NCI-H510A treated with DMSO at 0.1 percent for 48 hours (cell line): Measurements from ENCODE around the gene ZBTB21.

Source experiments
- DNase-seq: peaks from one replicate; lab custom pipeline; 2025; lab: John Stamatoyannopoulos, UW

ZBTB21 gene

GRCh38 chr21:42009831-42010506, at the start of gene ZBTB21:
Gene ZBTB21, minus strand, starts transcription at chr21:42010360. Its CDS starts 16,265 bp downstream, at chr21:41994095.
- peak; percentile 96 for DNase-seq

GRCh38 chr21:42059721-42060120, 49.6 kb upstream of the ZBTB21 start:
- no peak for DNase-seq

- no peak for DNase-seq
Observed at GRCh38 chr21:42059141-42059540, 49.0 kb upstream of the ZBTB21 start.

- no peak for DNase-seq
Observed at GRCh38 chr21:42058631-42059111, 48.5 kb upstream of the ZBTB21 start.

- no peak for DNase-seq
Observed at GRCh38 chr21:42057851-42058437, 47.8 kb upstream of the ZBTB21 start.

- DNase-seq, result peak; percentile 95
Observed at GRCh38 chr21:42056996-42057689, 47.0 kb upstream of the ZBTB21 start.

- DNase-seq, result peak; percentile 87
Observed at GRCh38 chr21:42056468-42056867, 46.3 kb upstream of the ZBTB21 start.

- no peak for DNase-seq
Observed at GRCh38 chr21:42055425-42055824, 45.3 kb upstream of the ZBTB21 start.

- no peak for DNase-seq
Observed at GRCh38 chr21:42051788-42052187, 41.6 kb upstream of the ZBTB21 start.

GRCh38 chr21:42049578-42050430, 39.6 kb upstream of the ZBTB21 start:
- no peak for DNase-seq

GRCh38 chr21:42048870-42049577, 38.9 kb upstream of the ZBTB21 start:
- no peak for DNase-seq

GRCh38 chr21:42047821-42048613, 37.9 kb upstream of the ZBTB21 start:
- DNase-seq, result no peak

GRCh38 chr21:42044871-42045495, 34.8 kb upstream of the ZBTB21 start:
- no peak for DNase-seq

- no peak for DNase-seq
Observed at GRCh38 chr21:42043961-42044360, 33.8 kb upstream of the ZBTB21 start.

- DNase-seq, result no peak
Observed at GRCh38 chr21:42043201-42043895, 33.2 kb upstream of the ZBTB21 start.

- DNase-seq, result no peak
Observed at GRCh38 chr21:42042651-42043050, 32.5 kb upstream of the ZBTB21 start.

- no peak for DNase-seq
Observed at GRCh38 chr21:42041711-42042110, 31.6 kb upstream of the ZBTB21 start.

GRCh38 chr21:42041246-42041645, 31.1 kb upstream of the ZBTB21 start:
- no peak for DNase-seq

- no peak for DNase-seq
Observed at GRCh38 chr21:42040411-42041180, 30.4 kb upstream of the ZBTB21 start.
